GM06990 (cell line): ENCODE data around the gene CMYA5.

Source experiments
- DNase-seq: peaks from one replicate; pipeline ENCODE4 v3.0.0-alpha.2; 2011; ENCODE audit not compliant: insufficient read length; ENCODE audit errors: extremely low read depth
- H3K27me3 ChIP-seq: replicated peaks from 2 replicates; pipeline ENCODE4 v1.6.0; 2011; ENCODE audit warnings: low read length; ENCODE audit not compliant: control insufficient read depth, insufficient read depth
- H3K36me3 ChIP-seq: 2 replicates; pipeline ENCODE4 v1.5.1; 2011; ENCODE audit warnings: low read length; ENCODE audit not compliant: control insufficient read depth, insufficient read depth
- H3K4me3 ChIP-seq: replicated peaks from 2 replicates; pipeline ENCODE4 v1.5.1; 2011; ENCODE audit warnings: low read depth, mild to moderate bottlenecking, control low read depth, low read length
- CTCF ChIP-seq: IDR thresholded peaks from 2 replicates; pipeline ENCODE4 v1.5.1; 2011; ENCODE audit warnings: low read length, control low read depth, mild to moderate bottlenecking, inconsistent platforms; ENCODE audit not compliant: insufficient read depth, poor library complexity, severe bottlenecking

CMYA5 gene

GRCh38 chr5:79793304-79793703, 103.7 kb downstream of the CMYA5 start:
- DNase-seq = no peak
- H3K36me3 ChIP-seq = no peaks in the 10 kb centered on the region
- TF ChIP-seq CTCF = no peak
- H3K4me3 ChIP-seq = no peak overlapping the region
- H3K27me3 ChIP-seq = no peaks in the 10 kb centered on the region

- Histone ChIP-seq H3K4me3 (no peak overlapping the region), H3K36me3 (no peaks in the 10 kb centered on the region), H3K27me3 (no peaks in the 10 kb centered on the region)
- DNase-seq = no peak
- no peak for TF ChIP-seq CTCF
Measured at GRCh38 chr5:79793722-79794121, 104.1 kb downstream of the CMYA5 start.

GRCh38 chr5:79794347-79794746, 104.7 kb downstream of the CMYA5 start:
- Histone ChIP-seq H3K27me3 (no peaks in the 10 kb centered on the region), H3K4me3 (no peak overlapping the region), H3K36me3 (no peaks in the 10 kb centered on the region)
- DNase-seq = no peak
- no peak for TF ChIP-seq CTCF

- Histone ChIP-seq H3K36me3 (no peaks in the 10 kb centered on the region), H3K4me3 (no peak overlapping the region), H3K27me3 (no peaks in the 10 kb centered on the region)
- TF ChIP-seq CTCF = no peak
- DNase-seq = no peak
Measured at GRCh38 chr5:79795764-79796398, 106.2 kb downstream of the CMYA5 start.

GRCh38 chr5:79798893-79799590, 109.4 kb downstream of the CMYA5 start:
- Histone ChIP-seq H3K36me3 (no peaks in the 10 kb centered on the region), H3K27me3 (no peaks in the 10 kb centered on the region), H3K4me3 (no peak overlapping the region)
- no peak for DNase-seq
- TF ChIP-seq CTCF = no peak
